ENCODE measurements around the gene NAALAD2. TPM values are rescaled to one million over a fixed set of nuclear protein-coding genes. Genes with fewer than 3 reads are reported as not detected.

The NAALAD2 gene
- total RNA-seq, 4 donors from 2014 or later = 0.78 to 3.3 (median 1.1) TPM

DNA sequence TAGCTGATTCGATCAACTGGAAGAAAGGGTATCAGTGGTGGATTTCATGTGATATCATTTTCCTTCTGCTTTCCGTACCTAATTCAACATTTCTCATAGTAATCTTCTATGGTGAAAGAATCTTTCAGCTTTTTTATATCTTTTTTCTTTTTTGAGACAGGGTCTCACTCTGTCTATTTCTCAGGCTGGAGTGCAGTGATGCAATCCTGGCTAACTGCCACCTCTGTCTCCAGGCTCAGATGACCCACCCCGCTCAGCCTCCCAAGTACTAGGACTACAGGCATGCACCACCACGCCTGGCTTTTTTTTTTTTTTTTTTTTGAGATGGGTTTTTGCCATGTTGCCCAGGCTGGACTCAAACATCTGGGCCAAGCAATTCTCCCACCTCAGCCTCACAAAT, 107.0 kb downstream of the NAALAD2 start:
- DNase-seq (ENCODE audit: extremely low spot score) = no peak
- WGBS = 90% methylated on average over 4 of the region's 4 CpGs
- H3K4me3 ChIP-seq = no peak overlapping the region
- H3K36me3 ChIP-seq = no peaks in the 10 kb centered on the region
- no peaks in the 10 kb centered on the region for H3K4me1 ChIP-seq
- intact Hi-C loops (cut with DNase I) = no loop called here
- no peaks in the 10 kb centered on the region for H3K27me3 ChIP-seq
- no peaks in the 10 kb centered on the region for H3K9me3 ChIP-seq
- no peak overlapping the region for H3K27ac ChIP-seq (replicated peaks in 1 of 4)
- TF ChIP-seq, protein P1, sequence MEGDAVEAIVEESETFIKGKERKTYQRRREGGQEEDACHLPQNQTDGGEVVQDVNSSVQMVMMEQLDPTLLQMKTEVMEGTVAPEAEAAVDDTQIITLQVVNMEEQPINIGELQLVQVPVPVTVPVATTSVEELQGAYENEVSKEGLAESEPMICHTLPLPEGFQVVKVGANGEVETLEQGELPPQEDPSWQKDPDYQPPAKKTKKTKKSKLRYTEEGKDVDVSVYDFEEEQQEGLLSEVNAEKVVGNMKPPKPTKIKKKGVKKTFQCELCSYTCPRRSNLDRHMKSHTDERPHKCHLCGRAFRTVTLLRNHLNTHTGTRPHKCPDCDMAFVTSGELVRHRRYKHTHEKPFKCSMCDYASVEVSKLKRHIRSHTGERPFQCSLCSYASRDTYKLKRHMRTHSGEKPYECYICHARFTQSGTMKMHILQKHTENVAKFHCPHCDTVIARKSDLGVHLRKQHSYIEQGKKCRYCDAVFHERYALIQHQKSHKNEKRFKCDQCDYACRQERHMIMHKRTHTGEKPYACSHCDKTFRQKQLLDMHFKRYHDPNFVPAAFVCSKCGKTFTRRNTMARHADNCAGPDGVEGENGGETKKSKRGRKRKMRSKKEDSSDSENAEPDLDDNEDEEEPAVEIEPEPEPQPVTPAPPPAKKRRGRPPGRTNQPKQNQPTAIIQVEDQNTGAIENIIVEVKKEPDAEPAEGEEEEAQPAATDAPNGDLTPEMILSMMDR (IDR thresholded peaks at IDR 0.05) = no peak
- no peak for TF ChIP-seq POLR2AphosphoS5 (IDR thresholded peaks at IDR 0.05)

Small RNA genes lying within 50 kb of the gene (small RNA-seq; reads per million reads assigned to genes)
- 0 reads per million in 3 donors for gene RF00275

Other genes starting within 250 kb of the NAALAD2 start
- not detected for gene TRIM49D1, start 212.4 kb upstream of the NAALAD2 start, total RNA-seq
- gene TRIM49D2, start 210.6 kb upstream of the NAALAD2 start, total RNA-seq = not detected
- gene TRIM64, start 168.6 kb upstream of the NAALAD2 start, total RNA-seq = not detected
- not detected for gene TRIM49C, start 103.6 kb upstream of the NAALAD2 start, total RNA-seq
- gene UBTFL1, start 48.7 kb upstream of the NAALAD2 start, total RNA-seq = not detected
- 10 to 100 TPM; 37.6 to 71.8 (median 45.4) TPM for gene CHORDC1, start 88.4 kb downstream of the NAALAD2 start, total RNA-seq